Glomerular endothelial cell (primary cell): ENCODE measurements around the gene SLC25A45. TPM values are rescaled to one million over a fixed set of nuclear protein-coding genes. Genes with fewer than 3 reads are reported as not detected.

Source experiments
- DNase-seq: peaks from one replicate; pipeline ENCODE4 v3.0.0-alpha.2; 2011; ENCODE audit warnings: low read depth, low spot score; ENCODE audit errors: extremely low read depth
- total RNA-seq: library from RNA; depleted of rRNA; stranded (reverse); fragments of >200 nt; gene quantifications from 2 replicates; pipeline ENCODE4 v1.2.3, GENCODE V29; 2015

The SLC25A45 gene
- total RNA-seq, 1 donor from 2014 or later = 2.0 TPM

DNA sequence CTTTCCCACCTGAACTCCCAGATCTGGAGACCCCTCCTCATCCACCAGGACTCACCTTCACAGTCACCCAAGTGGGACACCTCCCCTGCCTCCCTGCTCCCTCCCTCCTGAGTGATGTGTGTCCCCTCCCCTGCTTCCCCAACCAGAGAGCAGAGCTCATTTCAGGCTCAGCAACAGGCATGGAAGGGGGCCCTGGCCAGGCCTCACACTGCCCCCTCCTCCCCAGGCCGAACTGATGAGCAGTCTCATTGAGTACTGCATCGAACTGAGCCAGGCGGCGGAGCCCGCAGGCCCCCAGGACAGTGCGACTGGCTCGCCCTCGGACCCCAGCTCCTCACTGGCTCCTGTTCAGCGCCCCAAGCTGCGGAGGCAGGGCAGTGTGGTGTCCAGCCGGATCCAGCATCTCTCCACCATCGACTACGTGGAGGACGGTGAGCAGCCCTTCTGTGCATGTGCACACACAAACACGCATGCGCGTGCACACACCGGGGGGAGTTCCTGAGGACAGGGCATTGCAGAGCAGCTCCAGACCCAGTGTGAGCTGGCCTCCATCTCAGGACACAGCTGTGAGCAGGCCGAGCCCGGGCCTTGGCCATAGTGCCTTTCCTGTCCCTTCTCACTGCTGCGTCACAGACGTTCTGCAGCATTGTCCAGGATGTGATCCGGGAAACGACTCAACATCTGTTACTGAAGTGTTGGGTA, 22.3 kb upstream of the SLC25A45 start:
- no peak for DNase-seq

DNA sequence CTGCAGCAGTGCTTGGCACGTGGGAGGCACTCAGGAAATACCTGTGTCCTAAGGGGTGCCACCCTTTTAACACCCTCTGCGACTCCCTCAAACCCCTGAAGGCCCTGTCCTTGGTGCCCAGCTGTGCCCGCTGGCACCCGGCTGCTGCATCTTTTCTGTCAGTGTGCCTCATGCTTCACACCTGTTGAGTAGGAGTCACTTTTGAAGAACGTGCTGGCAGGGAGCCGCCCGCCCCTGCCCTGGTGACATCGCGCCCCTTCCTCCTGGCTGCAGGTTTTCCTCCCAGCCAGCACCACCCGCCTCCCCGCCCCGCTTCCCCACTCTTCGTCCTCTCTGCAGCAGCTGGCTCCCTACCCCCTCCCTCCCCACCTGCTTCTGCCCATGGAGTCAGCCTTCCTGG, 21.8 kb upstream of the SLC25A45 start:
- DNase-seq = no peak

DNA sequence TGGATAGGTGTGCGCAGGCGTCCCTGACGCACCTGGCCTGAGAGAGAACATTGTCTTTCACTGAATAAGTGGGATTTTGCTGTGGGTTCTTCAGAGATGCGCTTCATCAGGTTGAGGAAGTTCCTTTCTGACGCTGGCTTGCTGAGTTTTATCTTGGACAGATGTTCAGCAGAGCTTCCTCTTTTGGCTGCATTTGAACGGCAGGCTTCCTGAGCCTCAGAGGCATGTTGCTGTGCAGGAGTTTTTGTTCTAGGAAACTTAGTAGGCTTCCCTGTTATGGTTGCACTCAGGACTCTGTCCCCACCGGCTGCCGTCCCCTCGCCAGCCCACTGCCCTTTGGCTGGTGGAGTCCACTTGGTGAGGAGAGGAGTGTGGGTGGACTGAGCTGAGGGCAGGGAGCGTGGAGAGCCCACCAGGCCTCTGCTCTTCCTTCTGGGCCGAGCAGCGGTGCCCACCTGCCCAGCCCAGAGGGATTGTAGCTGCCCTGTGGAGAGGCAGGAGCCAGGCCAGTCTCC, 21.2 kb upstream of the SLC25A45 start:
- DNase-seq = no peak

DNA sequence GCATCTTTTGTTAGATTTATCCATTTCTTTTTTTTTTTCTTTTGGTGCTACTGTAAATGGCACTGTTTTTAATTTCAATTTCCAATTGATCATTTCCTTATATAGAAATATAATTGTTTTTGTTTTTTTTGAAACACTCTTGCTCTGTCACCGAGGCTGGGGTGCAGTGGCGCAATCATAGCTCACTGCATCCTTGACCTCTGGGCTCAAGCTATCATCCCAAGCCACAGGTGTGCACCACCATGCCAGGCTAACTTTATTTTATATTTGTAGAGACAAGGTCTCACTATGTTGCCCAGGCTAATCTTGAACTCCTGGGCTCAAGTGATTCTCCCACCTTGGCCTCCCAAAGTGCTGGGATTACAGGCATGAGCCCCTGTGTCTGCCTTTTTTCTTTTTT, 20.3 kb upstream of the SLC25A45 start:
- DNase-seq = no peak

DNA sequence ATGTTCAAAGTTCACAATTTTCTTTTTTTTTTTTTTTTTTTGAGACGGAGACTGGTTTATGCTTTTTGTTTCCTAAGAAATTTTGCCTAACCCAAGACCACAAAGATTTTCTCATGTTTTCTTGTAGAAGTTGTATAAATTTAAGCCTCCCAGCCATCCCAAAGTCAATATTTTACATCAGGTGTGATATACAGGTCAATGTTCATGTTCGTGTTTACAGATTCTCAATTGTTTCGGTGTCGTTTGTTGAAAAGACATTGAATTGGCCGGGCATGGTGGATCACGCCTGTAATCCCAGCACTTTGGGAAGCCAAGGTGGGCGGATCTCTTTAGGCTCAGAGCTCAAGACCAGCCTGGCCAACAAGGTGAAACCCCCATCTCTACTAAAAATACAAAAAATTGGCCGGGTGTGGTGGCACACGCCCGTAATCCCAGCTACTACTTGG, 19.4 kb upstream of the SLC25A45 start:
- DNase-seq = no peak

DNA sequence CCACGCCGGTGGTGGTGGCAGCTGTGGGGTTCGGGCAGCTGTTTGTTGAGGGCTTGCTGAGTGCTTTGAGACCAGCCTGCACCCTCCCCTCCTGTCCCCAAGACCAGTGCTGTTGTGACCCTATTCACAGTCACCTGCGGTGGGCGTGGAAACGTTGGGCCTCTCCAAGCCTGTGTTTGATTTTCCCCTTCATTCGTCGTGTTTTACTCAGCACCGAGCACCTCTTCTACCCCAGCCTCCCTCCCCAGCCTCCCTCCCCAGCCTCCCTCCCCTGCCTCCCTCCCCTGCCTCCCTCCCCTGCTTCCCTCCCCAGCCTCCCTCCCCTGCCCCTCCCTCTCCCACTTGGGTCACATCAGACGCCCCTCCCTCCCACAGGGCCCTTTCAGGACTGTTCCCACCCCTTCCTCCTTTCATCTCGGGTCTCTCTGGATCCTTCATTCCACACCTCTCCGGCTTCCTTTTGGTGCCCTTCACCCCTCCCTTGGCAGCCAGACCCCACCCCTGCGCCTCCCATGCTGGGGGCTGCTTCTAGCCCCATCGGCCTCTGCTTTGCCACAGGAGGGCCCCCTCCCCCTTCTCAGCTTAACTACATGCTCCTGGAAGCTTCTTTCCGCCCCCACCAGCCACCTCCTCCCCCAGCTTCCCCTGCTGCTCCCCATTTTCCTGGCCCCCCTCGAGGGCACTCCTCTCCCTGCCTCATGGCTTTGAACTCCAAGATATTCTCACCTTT, 18.8 kb upstream of the SLC25A45 start:
- no peak for DNase-seq

DNA sequence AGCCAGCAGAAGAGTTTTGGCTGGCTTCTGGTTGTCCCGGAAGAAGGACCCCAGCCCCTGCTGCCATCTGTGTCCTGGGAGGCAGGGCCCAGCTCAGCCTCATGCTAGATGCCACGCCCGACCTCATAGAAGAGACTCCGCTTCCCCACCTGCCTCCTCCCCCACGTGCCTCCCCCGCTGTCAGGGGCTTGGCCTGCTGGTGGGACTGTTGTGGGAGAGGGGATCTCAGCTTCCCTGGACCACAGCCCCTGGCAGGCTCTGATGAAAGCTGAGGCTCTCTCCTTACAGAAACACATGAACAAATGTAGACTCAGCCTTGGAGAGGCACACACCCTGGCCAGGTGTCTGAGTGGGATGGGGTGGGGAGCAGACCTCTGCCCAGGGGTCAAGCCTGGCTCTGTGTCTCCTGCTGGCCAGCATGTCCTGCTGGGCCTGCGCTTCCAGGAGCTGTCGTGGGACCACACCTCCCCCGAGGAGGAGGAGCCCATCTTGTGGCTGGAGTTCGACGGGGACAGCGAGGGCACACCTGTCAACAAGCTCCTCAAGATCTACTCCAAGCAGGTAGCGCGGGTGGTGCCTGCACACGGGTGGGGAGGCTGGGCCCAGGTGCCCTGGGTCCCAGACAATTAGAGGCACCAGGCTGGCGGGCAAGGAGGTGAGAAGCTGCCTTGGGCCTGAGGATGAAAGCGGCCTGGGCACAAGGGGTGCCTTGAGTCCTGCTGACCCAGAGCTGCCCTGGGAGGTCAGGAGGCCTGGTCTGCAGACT, 18.0 kb upstream of the SLC25A45 start:
- no peak for DNase-seq

DNA sequence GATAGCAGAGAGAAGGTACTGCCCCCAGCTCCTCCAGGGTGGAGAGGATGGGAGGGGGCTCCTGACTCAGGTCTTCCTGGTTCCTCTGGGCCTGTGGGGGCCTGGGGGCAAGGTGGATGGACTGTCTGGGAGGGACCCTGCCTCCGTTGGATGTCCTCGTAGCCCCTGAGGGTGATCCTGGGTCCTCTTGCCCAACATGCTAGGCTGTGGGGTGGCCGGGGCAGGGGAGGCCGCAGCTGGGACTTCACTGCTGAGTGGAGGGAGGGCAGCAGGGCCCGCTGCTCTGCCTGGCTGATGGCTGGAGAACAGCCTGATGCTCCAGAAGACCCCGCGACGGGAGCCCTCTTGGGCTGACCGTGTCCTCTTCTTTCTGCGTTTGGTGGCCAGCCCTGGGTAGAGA, 17.4 kb upstream of the SLC25A45 start:
- no peak for DNase-seq

DNA sequence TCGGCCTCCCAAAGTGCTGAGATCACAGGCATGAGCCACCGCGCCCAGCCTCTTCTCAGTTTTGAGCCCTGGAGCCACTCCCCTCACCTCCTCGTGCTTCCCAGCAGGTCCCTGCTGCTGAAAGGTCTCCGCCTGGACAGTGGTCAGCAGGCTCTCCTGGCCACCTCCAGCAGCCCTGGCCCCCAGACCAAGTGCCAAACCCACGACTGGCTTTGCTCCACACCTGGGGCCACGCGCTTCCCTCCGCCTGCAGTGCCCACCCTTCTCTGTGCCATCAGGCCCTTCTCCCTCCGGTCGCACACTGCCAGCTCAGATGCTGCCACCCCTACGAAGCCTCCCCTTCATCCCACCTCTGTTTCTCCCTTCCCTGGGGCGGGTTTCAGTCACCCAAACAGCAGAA, 16.8 kb upstream of the SLC25A45 start:
- no peak for DNase-seq

DNA sequence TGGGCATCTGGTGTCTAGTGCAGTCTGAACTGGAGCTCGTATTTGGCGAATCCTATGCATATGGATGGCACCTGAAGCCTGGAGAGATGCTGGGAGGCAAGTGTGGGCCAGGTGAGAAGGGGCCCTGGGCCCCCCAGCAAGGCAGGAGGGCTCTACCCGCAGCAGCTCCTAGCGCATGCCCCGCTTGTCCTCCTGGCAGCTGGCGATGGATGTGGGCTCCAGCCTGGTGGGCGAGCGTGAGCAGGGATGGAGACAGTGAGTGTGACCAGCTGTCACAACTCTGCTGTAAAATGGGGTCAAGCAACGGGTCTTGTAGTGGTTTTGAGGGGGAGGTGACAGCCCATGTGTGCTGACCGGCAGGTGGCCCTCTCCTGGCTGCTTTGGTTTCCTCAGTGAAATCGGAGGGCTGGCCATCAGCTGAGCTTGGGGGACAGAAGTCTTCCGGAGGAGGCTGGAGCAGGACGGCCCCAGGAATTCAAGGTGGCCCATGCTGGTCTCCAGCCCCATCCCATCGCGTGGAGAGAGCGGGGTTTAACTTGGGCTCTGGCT, 16.0 kb upstream of the SLC25A45 start:
- no peak for DNase-seq

DNA sequence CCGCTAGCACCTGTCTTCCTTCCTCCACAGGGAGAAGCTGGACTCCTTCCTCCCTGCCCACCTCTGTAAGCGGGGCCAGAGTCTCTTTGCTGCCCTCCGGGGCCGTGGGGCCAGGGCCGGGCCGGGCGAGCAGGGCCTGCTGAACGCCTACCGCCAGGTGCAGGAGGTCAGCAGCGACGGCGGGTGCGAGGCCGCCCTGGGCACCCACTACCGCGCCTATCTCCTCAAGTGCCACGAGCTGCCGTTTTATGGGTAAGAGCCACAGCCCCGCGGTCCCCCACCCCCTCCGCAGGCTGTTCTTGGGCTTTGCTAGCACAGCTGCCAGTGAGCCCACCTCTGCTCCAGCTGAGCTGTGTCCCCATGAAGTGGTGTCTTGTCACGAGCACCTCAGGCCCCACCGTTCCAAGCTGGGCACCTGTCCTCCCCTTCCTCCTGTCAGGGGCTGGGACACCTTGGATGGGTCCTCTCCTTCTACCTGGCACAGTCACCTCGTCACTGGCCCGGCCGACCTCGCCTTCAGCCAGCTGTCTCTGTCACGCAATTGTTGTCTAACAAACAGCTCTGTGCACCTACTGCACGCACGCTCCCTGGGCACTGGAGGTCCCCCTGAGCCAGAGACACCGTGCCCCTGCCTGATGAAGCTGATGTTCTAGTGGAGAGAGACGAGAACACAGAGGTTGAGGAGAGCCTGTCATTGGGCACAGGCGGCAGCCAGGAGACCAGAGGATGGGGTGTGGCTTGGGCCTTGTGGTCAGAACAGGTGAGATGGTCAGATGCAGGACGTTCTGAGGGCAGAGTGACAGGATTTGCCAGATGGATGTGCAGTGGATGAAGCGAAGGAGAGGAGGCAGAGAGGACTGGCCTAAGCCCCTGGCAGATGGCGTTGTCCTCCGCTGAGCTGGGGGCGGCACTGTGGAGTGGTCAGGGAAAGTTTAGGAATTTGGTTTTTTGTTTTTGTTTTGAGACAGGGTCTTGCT, 14.6 kb upstream of the SLC25A45 start:
- no peak for DNase-seq

DNA sequence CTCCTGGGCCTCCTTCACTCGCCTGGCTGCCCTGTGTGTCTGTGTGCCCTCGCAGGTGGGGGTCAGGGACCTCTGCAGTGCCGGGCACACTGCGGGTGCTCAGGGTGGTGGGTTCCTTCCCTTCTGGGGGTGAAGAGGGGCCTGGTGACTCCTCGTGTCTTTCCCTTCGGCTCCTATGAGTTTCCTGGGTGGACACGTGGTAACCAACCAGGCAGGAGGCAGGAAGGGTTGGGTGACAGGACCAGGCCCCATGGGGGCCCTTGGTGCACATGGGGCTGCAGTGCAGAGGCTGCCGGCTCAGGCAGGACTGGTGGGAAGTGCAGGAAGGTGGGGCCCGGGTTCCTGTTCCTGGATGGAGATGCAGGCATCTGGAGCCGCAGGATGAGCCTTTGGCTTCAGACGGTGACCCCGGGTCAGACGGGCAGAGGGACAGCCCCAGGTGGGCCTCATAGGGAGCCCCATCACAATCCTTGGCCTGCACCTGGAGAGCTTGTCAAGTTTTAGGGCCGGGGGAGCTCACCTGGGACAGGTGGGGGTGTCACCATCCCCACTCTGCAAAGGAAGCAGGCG, 13.6 kb upstream of the SLC25A45 start:
- DNase-seq = no peak

DNA sequence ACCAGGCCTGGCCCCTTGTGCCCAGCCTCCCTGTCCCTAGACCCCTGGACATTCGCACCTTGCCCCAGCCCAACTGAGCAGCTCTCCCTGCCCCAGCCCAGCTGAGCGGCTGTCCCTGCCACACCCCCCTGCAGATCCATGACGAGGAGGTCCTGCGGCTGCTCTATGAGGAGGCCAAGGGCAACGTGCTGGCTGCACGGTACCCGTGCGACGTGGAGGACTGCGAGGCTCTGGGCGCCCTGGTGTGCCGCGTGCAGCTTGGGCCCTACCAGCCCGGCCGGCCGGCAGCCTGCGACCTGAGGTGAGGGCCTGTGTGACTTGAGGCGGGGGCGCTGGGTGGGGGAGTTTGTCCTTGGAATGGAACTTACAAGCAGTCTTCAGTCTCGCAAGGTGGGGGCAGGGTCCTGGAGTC, 11.7 kb upstream of the SLC25A45 start:
- DNase-seq = no peak

DNA sequence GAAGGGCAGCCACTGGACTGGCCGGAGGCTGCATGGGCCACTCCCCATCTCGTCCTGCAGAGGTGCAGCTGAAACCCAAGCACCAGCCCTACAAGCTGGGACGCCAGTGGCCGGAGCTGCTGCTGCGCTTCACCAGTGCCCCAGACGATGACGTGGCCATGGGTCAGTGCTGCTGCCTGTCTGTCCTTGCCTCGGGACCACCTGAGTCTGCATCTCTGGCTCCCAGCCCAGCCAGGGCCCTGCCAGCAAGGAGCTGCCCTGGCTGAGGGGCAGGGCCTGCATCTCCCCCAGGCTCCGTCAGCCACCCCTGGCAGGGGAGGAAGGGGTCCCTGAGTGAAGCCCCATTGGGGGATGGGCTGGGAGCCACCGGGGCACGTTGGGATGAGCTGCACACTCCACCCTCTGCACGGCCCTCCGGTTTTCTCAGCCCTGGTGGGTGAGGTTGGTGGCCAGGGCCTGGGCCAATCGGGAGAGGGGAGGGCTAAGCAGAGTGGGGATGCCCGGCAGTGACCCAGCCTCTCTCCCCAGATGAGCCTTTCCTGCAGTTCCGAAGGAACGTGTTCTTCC, 11.2 kb upstream of the SLC25A45 start:
- no peak for DNase-seq

DNA sequence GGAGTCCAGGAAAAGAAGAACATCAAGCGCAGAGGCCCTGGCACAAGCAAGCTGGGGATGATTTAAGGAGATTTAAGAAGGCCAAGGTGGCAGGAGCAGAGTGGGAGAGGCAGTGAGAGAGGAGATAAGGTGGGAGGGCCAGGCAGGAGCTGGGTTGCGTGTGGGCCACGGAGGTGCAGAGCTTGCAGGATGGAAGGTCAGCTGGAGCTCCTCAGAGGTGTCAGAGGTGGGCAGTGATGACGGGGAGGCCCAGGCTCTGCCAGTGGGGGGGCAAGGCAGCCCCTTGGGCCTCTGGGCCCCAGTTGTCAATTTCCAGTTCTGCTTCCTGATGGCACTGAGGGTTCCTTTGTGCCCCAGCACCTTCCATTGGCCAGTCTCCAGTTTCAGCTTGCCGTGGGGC, 10.5 kb upstream of the SLC25A45 start:
- DNase-seq = no peak

DNA sequence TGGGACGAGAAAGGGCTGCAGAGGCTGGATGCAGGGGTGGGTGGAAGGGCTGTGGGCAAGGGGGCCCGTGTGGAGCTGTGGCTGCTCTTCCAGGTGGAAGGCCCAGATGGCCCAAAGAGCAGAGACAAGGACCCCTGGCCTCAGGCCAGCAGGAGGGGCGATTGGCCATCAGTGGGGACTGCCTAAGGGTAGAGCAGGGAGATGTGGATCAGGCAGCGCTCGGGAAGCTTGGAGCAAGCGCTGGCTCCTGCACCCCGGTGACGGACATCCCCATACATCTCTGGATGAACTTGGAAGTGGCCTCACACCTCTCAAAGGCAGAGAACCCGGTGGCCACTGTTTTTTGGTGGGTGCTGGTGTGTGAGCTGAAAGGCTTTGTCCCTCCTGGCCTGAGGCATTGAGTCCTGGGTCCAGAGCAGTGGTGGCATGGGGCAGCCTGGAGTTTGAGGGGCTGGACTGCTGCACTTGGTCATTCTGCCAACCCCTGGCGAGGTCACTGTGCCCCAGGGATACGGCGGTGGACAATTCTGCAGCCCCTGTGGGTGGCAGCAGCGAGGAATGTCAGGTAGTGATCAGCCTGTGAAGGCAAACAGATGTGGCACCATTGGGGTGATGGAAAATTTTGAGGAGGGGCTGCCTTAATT, 9.9 kb upstream of the SLC25A45 start:
- no peak for DNase-seq

DNA sequence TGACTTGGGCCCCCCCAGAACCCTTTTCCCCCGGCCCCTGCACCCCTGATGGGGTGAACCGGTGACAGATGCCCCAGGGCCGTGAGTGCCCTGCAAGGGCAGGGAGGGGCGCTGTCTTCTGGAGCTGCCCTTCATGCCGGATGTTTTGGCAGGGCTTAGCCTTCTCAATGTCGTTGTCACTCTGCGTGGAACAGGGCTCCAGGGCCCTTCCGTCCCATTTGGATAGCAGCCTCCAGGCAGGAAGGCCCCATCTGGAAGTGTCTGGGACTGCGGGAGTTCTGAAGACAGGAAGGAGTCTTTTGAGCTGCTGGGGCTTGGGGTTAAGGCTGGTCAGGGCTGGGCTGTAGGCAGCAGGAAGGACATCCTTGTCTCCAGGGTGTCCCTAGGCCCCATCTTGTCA, 8.6 kb upstream of the SLC25A45 start:
- DNase-seq = no peak

DNA sequence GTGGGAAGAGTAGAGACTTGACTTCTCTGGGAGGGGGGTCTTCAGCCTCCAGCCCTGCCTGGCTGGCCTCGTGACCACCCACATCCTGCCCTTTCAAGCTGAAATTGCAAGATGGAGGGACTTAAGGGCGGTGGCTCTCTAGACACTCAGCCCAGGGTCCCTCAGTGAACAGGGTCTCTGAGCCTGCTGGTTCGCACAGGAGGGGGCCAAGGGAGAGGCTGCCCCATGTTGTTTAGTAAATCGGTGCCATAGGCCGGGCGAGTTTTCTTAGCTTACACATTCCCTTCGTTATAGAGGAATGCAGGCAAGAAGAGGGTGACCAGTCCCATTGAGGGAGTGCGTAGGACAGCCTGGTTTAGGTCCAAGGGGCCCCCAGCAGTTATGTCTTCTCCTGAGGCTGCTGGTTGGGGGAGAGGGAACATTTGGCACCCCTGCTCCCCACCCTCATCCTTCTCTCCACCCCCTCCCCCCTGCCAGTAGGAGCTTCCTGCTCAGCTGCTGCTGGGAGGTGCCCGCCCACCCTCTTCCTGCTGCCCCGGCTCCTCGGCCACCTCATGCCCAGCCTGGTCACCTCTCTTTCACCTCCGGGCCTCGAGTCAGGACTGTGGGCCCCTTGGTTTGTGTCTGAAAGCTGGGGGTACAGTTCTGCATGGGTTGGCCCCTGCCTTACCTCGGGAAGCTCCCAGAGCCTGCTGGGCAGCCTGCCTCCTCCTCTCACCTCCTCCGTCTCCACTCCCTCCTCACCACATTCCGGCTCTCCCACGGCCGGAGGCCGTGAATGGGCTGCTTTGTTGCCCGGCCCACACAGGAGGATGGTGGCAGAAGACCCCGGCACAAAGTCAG, 7.9 kb upstream of the SLC25A45 start:
- no peak for DNase-seq
